ENCODE data around the gene BHLHE40. TPM values are rescaled to one million over a fixed set of nuclear protein-coding genes. Genes with fewer than 3 reads are reported as not detected.

Gene BHLHE40
- total and polyA plus RNA-seq, 2 of the 13 experiments (the other 11 are each of a cell fraction or from before 2014, with no cell fraction given), result 1.8 to 51.0 TPM

- TF ChIP-seq SRF (IDR thresholded peaks at IDR 0.05; ENCODE audit: low read depth, low read length) (peak; percentile 10; the same call in 1 of the 2 replicates), ZSCAN22 (CRISPR knock-in tag; IDR thresholded peaks at IDR 0.05) (no peak), ZNF280D (CRISPR knock-in tag; IDR thresholded peaks at IDR 0.05) (0 out of 2 replicates have a peak, but pooled peaks have one; percentile 33), ZMYM3 (CRISPR knock-in tag; IDR thresholded peaks at IDR 0.05) (0 out of 2 replicates have a peak, but pooled peaks have one; percentile 5), ZSCAN9 (CRISPR knock-in tag; IDR thresholded peaks at IDR 0.05; ENCODE audit: borderline replicate concordance) (no peak), KDM3A (CRISPR knock-in tag; IDR thresholded peaks at IDR 0.05; ENCODE audit: low read depth) (peak; percentile 14; the same call in 1 of the 2 replicates), ZNF263 (CRISPR knock-in tag; IDR thresholded peaks at IDR 0.05) (peak; percentile 21; the same call in 1 of the 2 replicates), THAP11 (CRISPR knock-in tag; IDR thresholded peaks at IDR 0.05) (peak; percentile 4; the same call in 1 of the 2 replicates), ZFP90 (CRISPR knock-in tag; IDR thresholded peaks at IDR 0.05; ENCODE audit: borderline replicate concordance) (peak; percentile 38; the same call in 1 of the 2 replicates), RFXAP (CRISPR knock-in tag; IDR thresholded peaks at IDR 0.05; ENCODE audit: borderline replicate concordance) (0 out of 2 replicates have a peak, but pooled peaks have one; percentile 16), CBX2 (IDR thresholded peaks at IDR 0.05; ENCODE audit: low read depth, low read length) (no peak), CBX2 (CRISPR knock-in tag; IDR thresholded peaks at IDR 0.05; ENCODE audit: low read depth) (0 out of 2 replicates have a peak, but pooled peaks have one; percentile 36), NAIF1 (CRISPR knock-in tag; IDR thresholded peaks at IDR 0.05; ENCODE audit: borderline replicate concordance) (0 out of 2 replicates have a peak, but pooled peaks have one; percentile 46), HNF4G (IDR thresholded peaks at IDR 0.05; ENCODE audit: borderline replicate concordance, low read depth, low read length) (no peak), HNF4G (CRISPR knock-in tag; IDR thresholded peaks at IDR 0.05; ENCODE audit: borderline replicate concordance, low read depth) (no peak), MEIS2 (CRISPR knock-in tag; IDR thresholded peaks at IDR 0.05) (peak; percentile 56; the same call in 1 of the 2 replicates), SIN3A (IDR thresholded peaks at IDR 0.05; ENCODE audit: borderline replicate concordance, low read depth, low read length) (peak; percentile 23; the same call in 1 of the 2 replicates), ETV5 (CRISPR knock-in tag; IDR thresholded peaks at IDR 0.05; ENCODE audit: borderline replicate concordance) (peak; percentile 67; the same call in 1 of the 2 replicates)
- TF ChIP-seq, protein P1, sequence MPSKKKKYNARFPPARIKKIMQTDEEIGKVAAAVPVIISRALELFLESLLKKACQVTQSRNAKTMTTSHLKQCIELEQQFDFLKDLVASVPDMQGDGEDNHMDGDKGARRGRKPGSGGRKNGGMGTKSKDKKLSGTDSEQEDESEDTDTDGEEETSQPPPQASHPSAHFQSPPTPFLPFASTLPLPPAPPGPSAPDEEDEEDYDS (CRISPR knock-in tag; IDR thresholded peaks at IDR 0.05), result peak; percentile 53; the same call in 1 of the 2 replicates
- TF ChIP-seq, protein P2, sequence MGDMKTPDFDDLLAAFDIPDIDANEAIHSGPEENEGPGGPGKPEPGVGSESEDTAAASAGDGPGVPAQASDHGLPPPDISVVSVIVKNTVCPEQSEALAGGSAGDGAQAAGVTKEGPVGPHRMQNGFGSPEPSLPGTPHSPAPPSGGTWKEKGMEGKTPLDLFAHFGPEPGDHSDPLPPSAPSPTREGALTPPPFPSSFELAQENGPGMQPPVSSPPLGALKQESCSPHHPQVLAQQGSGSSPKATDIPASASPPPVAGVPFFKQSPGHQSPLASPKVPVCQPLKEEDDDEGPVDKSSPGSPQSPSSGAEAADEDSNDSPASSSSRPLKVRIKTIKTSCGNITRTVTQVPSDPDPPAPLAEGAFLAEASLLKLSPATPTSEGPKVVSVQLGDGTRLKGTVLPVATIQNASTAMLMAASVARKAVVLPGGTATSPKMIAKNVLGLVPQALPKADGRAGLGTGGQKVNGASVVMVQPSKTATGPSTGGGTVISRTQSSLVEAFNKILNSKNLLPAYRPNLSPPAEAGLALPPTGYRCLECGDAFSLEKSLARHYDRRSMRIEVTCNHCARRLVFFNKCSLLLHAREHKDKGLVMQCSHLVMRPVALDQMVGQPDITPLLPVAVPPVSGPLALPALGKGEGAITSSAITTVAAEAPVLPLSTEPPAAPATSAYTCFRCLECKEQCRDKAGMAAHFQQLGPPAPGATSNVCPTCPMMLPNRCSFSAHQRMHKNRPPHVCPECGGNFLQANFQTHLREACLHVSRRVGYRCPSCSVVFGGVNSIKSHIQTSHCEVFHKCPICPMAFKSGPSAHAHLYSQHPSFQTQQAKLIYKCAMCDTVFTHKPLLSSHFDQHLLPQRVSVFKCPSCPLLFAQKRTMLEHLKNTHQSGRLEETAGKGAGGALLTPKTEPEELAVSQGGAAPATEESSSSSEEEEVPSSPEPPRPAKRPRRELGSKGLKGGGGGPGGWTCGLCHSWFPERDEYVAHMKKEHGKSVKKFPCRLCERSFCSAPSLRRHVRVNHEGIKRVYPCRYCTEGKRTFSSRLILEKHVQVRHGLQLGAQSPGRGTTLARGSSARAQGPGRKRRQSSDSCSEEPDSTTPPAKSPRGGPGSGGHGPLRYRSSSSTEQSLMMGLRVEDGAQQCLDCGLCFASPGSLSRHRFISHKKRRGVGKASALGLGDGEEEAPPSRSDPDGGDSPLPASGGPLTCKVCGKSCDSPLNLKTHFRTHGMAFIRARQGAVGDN (CRISPR knock-in tag; IDR thresholded peaks at IDR 0.05), result peak; percentile 25; the same call in 1 of the 2 replicates
Observed at GRCh38 chr3:4977001-4977852, 2.0 kb upstream of the BHLHE40 start (continued).
